HG03460 (cell line): ENCODE results near the gene ENPP7.
"Not testable (repeated sequence)": the region's sequence is repeated elsewhere in the genome, so short reads cannot be mapped to it uniquely, and the experiment has no call there.

Experiments
- ATAC-seq: cut with Tn5 transposase; IDR thresholded peaks from one replicate; pipeline ENCODE4 v1.9.1; 2021; ENCODE audit not compliant: unreplicated experiment

ENPP7 gene

GRCh38 chr17:79748295-79749099, 17.8 kb downstream of the ENPP7 start:
- ATAC-seq, result no peak

- no peak for ATAC-seq
Observed at GRCh38 chr17:79749156-79749815, 18.5 kb downstream of the ENPP7 start.

- ATAC-seq, result no peak
Observed at GRCh38 chr17:79749958-79750357, 19.2 kb downstream of the ENPP7 start.

GRCh38 chr17:79750650-79751545, 20.2 kb downstream of the ENPP7 start:
- no peak for ATAC-seq

- no peak for ATAC-seq
Observed at GRCh38 chr17:79752175-79752574, 21.4 kb downstream of the ENPP7 start.

- ATAC-seq, result no peak
Observed at GRCh38 chr17:79754370-79754769, 23.6 kb downstream of the ENPP7 start.

- not testable (repeated sequence) for ATAC-seq
Observed at GRCh38 chr17:79754903-79755302, 24.2 kb downstream of the ENPP7 start.

GRCh38 chr17:79755591-79755990, 24.8 kb downstream of the ENPP7 start:
- ATAC-seq, result no peak

- no peak for ATAC-seq
Observed at GRCh38 chr17:79757140-79757745, 26.5 kb downstream of the ENPP7 start.

- ATAC-seq, result no peak
Observed at GRCh38 chr17:79758271-79758670, 27.5 kb downstream of the ENPP7 start.

GRCh38 chr17:79760197-79760906, 29.6 kb downstream of the ENPP7 start:
- ATAC-seq, result no peak

- ATAC-seq, result no peak
Observed at GRCh38 chr17:79761894-79762589, 31.3 kb downstream of the ENPP7 start.

GRCh38 chr17:79765708-79766107, 35.0 kb downstream of the ENPP7 start:
- no peak for ATAC-seq

- ATAC-seq, result no peak
Observed at GRCh38 chr17:79769570-79770506, 39.1 kb downstream of the ENPP7 start.

GRCh38 chr17:79771276-79771675, 40.5 kb downstream of the ENPP7 start:
- no peak for ATAC-seq

- not testable (repeated sequence) for ATAC-seq
Observed at GRCh38 chr17:79772726-79773125, 42.0 kb downstream of the ENPP7 start.

- ATAC-seq, result no peak
Observed at GRCh38 chr17:79774561-79774975, 43.8 kb downstream of the ENPP7 start.

- ATAC-seq, result no peak
Observed at GRCh38 chr17:79775632-79776031, 44.9 kb downstream of the ENPP7 start.
